Ascending aorta (tissue), 2 donors: ENCODE measurements around the gene TEX13B. TPM values are rescaled to one million over a fixed set of nuclear protein-coding genes. Genes with fewer than 3 reads are reported as not detected.

ENCODE experiments used
- DNase-seq, 2 donors: peaks; one replicate each; pipeline ENCODE4 v3.0.0-alpha.2; 2019; ENCODE audit warnings: low spot score in 2 of 2
- H3K27ac ChIP-seq, 2 donors: fragments of 200-600 bp; sonication (generic); one replicate each; pipeline ENCODE4 v1.5.1; 2016 to 2017; ENCODE audit warnings: mild to moderate bottlenecking in 1 of 2
- H3K27me3 ChIP-seq: fragments of 200-600 bp; sonication (generic); one replicate; pipeline ENCODE4 v1.5.1; 2017
- H3K36me3 ChIP-seq, 2 donors: fragments of 200-600 bp; sonication (generic); one replicate each; pipeline ENCODE4 v1.5.1; 2016
- H3K4me1 ChIP-seq, 2 donors: fragments of 200-600 bp; sonication (generic); one replicate each; pipeline ENCODE4 v1.5.1; 2016 to 2017; ENCODE audit warnings: mild to moderate bottlenecking in 1 of 2
- H3K4me3 ChIP-seq, 2 donors: fragments of 200-600 bp; sonication (generic); one replicate each; pipeline ENCODE4 v1.5.1; 2016 to 2017; ENCODE audit warnings: mild to moderate bottlenecking in 1 of 2
- H3K9me3 ChIP-seq, 2 donors: fragments of 200-600 bp; sonication (generic); one replicate each; pipeline ENCODE4 v1.5.1; 2016
- intact Hi-C: fragments of 100-400 bp; cut with DNase I; formaldehyde crosslinking; loops from one replicate; pipeline ENCODE4 v1.15.1; 2023
- total RNA-seq: library from RNA; depleted of rRNA; stranded (reverse); fragments of >200 nt; gene quantifications from one replicate; pipeline ENCODE4 v1.1.0, GENCODE V29; 2016
- TF ChIP-seq, protein P1 (sequence below), 3 experiments: fragments of 200-600 bp in 2 of 3; fragments of 450-650 bp in 1 of 3; sonication (generic) in 2 of 3; IDR thresholded peaks; one replicate each; pipeline ENCODE4 v1.5.1; 2016 to 2019; ENCODE audit warnings: antibody characterized with exemption in 3 of 3, mild to moderate bottlenecking in 1 of 3, moderate library complexity in 1 of 3

The TEX13B gene
- total RNA-seq, 1 donor from 2014 or later = not detected

DNA sequence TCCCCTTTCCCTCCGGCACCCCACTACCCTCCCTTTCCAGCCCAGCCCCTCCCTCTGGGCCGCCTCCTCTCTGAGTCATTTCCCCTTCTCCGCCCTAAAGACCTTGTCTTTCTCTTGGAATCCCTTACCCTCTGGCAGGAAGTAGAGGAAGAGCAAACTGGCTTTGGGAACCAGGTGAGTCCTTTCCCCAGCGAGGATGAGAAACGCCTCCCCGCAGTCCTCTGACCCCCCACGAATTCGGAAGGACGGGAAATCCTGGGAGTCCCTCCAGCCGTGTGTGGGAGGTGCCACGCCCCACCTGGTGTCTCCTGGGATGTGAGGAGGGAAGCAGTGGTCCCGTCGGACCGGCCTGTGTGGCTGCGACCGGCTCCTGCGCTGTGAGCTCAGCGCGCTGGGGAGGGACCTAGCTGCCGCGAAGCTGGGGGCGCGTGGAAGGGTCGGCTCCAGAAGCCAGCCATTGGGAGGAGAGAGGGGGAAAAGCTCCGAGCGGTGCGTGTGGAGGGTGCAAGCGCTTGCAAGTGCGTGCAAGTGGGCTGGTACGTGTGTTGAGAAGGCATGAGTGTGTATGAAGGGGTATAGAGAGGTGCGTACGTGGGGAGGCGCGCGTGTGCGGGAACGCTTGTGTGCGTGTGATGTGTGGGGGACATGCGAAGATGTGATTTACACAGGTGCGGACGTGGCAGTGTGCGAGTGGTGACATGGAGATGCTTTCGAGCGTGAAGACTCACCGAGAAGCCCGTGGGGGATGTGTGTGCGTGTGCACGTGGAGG is 46.3 kb downstream of the TEX13B start:
- H3K36me3 ChIP-seq = no peaks in the 10 kb centered on the region
- peak overlapping the region in 1 of 2 donors; percentile 41 for H3K4me3 ChIP-seq
- H3K27me3 ChIP-seq = no peaks in the 10 kb centered on the region
- intact Hi-C loops = no loop called here
- no peaks in the 10 kb centered on the region for H3K4me1 ChIP-seq
- H3K9me3 ChIP-seq = no peaks in the 10 kb centered on the region
- TF ChIP-seq, protein P1, sequence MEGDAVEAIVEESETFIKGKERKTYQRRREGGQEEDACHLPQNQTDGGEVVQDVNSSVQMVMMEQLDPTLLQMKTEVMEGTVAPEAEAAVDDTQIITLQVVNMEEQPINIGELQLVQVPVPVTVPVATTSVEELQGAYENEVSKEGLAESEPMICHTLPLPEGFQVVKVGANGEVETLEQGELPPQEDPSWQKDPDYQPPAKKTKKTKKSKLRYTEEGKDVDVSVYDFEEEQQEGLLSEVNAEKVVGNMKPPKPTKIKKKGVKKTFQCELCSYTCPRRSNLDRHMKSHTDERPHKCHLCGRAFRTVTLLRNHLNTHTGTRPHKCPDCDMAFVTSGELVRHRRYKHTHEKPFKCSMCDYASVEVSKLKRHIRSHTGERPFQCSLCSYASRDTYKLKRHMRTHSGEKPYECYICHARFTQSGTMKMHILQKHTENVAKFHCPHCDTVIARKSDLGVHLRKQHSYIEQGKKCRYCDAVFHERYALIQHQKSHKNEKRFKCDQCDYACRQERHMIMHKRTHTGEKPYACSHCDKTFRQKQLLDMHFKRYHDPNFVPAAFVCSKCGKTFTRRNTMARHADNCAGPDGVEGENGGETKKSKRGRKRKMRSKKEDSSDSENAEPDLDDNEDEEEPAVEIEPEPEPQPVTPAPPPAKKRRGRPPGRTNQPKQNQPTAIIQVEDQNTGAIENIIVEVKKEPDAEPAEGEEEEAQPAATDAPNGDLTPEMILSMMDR (IDR thresholded peaks at IDR 0.05) = no peak
- no peak overlapping the region for H3K27ac ChIP-seq
- DNase-seq = no peak

DNA sequence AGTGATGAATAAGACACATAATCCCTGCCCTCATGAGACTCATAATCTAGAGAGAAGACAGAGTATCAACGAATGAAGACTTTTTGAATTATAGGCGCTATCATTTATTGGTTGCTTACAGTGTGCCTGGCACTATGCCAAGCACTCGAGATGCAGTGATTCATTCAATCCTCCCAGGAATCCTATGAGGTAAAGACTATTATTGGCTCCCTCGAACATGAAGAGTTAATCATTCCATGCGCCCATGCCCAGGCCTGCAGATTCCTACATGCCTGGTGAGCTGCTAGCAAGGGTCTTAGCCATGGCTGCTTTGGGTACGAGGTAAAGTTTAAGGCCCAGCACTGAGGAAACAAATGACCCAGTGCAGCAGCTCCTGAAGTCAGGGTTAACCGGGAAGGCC is 47.0 kb downstream of the TEX13B start:
- Histone ChIP-seq H3K36me3 (no peaks in the 10 kb centered on the region), H3K27me3 (no peaks in the 10 kb centered on the region), H3K27ac (no peak overlapping the region), H3K4me1 (no peaks in the 10 kb centered on the region), H3K9me3 (no peaks in the 10 kb centered on the region), H3K4me3 (no peak overlapping the region)
- intact Hi-C loops = no loop called here
- DNase-seq = no peak
- TF ChIP-seq, protein P1 (IDR thresholded peaks at IDR 0.05) = no peak

DNA sequence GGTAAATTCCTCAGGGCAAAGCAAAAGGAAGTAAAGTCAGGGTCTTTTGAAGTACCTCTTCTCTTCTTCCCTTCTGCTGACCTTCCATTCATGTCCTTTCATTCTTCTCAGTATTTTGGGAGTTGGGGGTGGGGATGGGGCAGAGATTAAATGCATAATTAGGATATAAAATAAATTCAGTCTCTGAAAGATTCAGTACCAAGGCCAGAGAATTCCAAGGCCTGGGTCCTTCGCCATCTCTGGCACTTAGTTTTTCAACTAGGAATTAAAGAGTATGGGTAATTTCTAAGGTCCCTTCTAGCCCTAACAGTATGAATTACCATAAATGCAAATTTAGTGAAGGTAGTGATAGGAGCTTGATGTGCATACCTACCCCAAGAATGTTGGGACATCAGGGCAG is 47.9 kb downstream of the TEX13B start:
- no peak overlapping the region for H3K27ac ChIP-seq
- H3K9me3 ChIP-seq = no peaks in the 10 kb centered on the region
- no peak overlapping the region for H3K4me3 ChIP-seq
- TF ChIP-seq, protein P1 (IDR thresholded peaks at IDR 0.05) = no peak
- H3K27me3 ChIP-seq = no peaks in the 10 kb centered on the region
- no peaks in the 10 kb centered on the region for H3K36me3 ChIP-seq
- intact Hi-C loops = no loop called here
- no peaks in the 10 kb centered on the region for H3K4me1 ChIP-seq
- no peak for DNase-seq

Other genes starting within 250 kb of the TEX13B start
- gene TSC22D3, start 206.6 kb downstream of the TEX13B start, total RNA-seq = 630 TPM
- not detected for gene NCBP2L, start 204.6 kb downstream of the TEX13B start, total RNA-seq
- 37.1 TPM for gene MID2, start 156.5 kb downstream of the TEX13B start, total RNA-seq
- 2.9 TPM for gene VSIG1, start 62.7 kb upstream of the TEX13B start, total RNA-seq
- 11.5 TPM for gene PSMD10, start 109.2 kb upstream of the TEX13B start, total RNA-seq
- 15.0 TPM for gene ATG4A, start 109.4 kb upstream of the TEX13B start, total RNA-seq